BE2C (cell line): ENCODE measurements around the gene IFI27L1.

Experiments used
- DNase-seq: peaks from one replicate; pipeline ENCODE4 v3.0.0-alpha.2; 2020
- H3K27me3 ChIP-seq: fragments of 250-450 bp; sonication (Bioruptor Pico); 2 replicates; pipeline ENCODE4 v1.5.1; 2020; ENCODE audit warnings: mild to moderate bottlenecking
- H3K36me3 ChIP-seq: fragments of 250-450 bp; sonication (Bioruptor Pico); 2 replicates; pipeline ENCODE4 v1.5.1; 2020; ENCODE audit warnings: mild to moderate bottlenecking
- H3K4me1 ChIP-seq: fragments of 250-450 bp; sonication (Bioruptor Pico); 2 replicates; pipeline ENCODE4 v1.5.1; 2020
- H3K4me3 ChIP-seq: 2 replicates; pipeline ENCODE4 v1.5.1; 2011; ENCODE audit warnings: low read depth, low read length
- H3K9me3 ChIP-seq: fragments of 250-450 bp; sonication (Bioruptor Pico); 2 replicates; pipeline ENCODE4 v1.5.1; 2020
- CTCF ChIP-seq: IDR thresholded peaks from 2 replicates; pipeline ENCODE4 v1.5.1; 2012; ENCODE audit warnings: mild to moderate bottlenecking, low read depth, low read length

The IFI27L1 gene

DNA sequence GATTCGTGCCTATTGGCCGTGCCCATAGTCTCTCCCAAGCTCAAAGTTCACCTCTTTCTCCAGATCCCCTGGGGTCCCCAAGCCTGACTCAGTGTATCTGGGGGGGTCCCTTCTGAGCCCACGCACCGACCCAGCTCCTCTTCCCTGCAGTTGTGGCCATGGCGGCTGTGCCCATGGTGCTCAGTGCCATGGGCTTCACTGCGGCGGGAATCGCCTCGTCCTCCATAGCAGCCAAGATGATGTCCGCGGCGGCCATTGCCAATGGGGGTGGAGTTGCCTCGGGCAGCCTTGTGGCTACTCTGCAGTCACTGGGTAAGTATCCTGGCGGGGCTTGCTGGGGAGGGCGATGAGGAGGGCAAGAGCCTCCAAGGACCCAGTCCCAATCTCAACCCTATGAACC is 34.5 kb downstream of the IFI27L1 start:
- DNase-seq = no peak
- no peaks in the 10 kb centered on the region; the same call in none of the 2 replicates for H3K9me3 ChIP-seq
- H3K27me3 ChIP-seq = no peaks in the 10 kb centered on the region
- no peak for TF ChIP-seq CTCF
- no peak overlapping the region for H3K4me3 ChIP-seq
- no peaks in the 10 kb centered on the region for H3K36me3 ChIP-seq
- peaks cover 27% of the 10 kb centered on the region for H3K4me1 ChIP-seq

- Histone ChIP-seq H3K36me3 (no peaks in the 10 kb centered on the region), H3K4me1 (peaks cover 27% of the 10 kb centered on the region), H3K4me3 (no peak overlapping the region), H3K9me3 (no peaks in the 10 kb centered on the region; the same call in none of the 2 replicates), H3K27me3 (no peaks in the 10 kb centered on the region)
- no peak for DNase-seq
- TF ChIP-seq CTCF = no peak
These were observed 35.6 kb downstream of the IFI27L1 start for GRCh38 chr14:94116701-94117100.

GRCh38 chr14:94117856-94118255 is 36.7 kb downstream of the IFI27L1 start:
- no peak overlapping the region for H3K4me3 ChIP-seq
- no peak for TF ChIP-seq CTCF
- H3K4me1 ChIP-seq = peaks cover 24% of the 10 kb centered on the region
- H3K27me3 ChIP-seq = no peaks in the 10 kb centered on the region
- DNase-seq = no peak
- no peaks in the 10 kb centered on the region for H3K36me3 ChIP-seq
- H3K9me3 ChIP-seq = no peaks in the 10 kb centered on the region; the same call in none of the 2 replicates

DNA sequence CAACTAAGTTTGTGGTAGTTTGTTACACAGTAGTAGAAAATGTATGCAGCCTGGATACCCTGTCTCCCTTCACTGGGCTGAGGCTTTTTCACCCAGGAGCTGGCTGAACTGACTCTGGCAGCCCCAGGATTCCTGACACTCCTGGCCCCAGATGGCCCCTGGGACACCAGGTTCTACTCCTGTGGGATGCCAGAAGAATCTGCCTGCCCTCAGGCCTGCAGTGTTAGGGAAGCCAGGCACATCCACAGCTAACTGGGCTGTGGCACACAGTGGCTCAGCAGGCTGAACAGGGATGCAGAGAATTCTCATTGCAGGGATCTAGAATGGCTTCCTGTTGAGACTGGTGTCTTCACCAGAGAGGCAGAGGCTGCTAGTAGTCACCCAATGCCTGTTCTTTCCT is 38.0 kb downstream of the IFI27L1 start:
- TF ChIP-seq CTCF = no peak
- no peak for DNase-seq
- H3K9me3 ChIP-seq = no peaks in the 10 kb centered on the region; the same call in none of the 2 replicates
- no peaks in the 10 kb centered on the region for H3K36me3 ChIP-seq
- H3K4me1 ChIP-seq = peaks cover 17% of the 10 kb centered on the region
- no peak overlapping the region for H3K4me3 ChIP-seq
- no peaks in the 10 kb centered on the region for H3K27me3 ChIP-seq

DNA sequence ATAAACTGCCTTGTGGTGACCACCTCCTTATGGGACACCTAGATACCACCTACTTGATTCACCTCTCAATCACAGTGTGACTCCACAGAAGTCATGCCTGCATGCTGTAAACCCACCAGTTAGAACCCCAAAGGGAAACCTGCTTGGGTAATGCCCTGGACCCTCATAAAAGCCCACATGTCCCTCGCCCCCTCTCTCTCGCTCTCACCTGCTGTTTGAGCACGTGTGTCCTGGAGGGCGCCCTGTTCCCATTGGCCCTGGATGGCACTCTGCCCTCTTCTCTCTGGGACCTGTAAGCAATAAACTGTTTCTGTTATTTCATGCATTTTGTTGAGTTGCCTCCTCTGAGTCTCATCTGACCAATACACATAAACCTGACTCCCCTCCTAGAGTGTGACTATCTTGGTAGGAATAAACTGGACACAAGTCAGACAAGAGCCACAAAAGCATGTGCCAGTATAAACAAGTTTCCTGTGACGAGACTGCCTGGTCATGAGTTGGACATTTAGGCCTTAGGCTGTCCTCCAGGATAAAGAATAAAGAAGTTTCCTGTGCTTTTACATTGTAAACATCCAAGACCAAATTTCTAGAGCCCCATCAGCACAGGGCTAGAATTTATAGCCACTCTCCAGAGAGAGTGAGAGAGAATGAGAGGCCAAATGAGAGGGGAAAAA is 39.7 kb downstream of the IFI27L1 start:
- DNase-seq = no peak
- no peaks in the 10 kb centered on the region; the same call in none of the 2 replicates for H3K9me3 ChIP-seq
- H3K4me1 ChIP-seq = no peaks in the 10 kb centered on the region; the same call in 1 of the 2 replicates
- no peaks in the 10 kb centered on the region for H3K36me3 ChIP-seq
- H3K27me3 ChIP-seq = no peaks in the 10 kb centered on the region
- no peak overlapping the region for H3K4me3 ChIP-seq
- TF ChIP-seq CTCF = no peak

- no peak for TF ChIP-seq CTCF
- DNase-seq = no peak
- no peaks in the 10 kb centered on the region for H3K36me3 ChIP-seq
- H3K27me3 ChIP-seq = no peaks in the 10 kb centered on the region
- no peaks in the 10 kb centered on the region; the same call in 1 of the 2 replicates for H3K4me1 ChIP-seq
- H3K4me3 ChIP-seq = no peak overlapping the region
- no peaks in the 10 kb centered on the region; the same call in none of the 2 replicates for H3K9me3 ChIP-seq
These were observed 40.4 kb downstream of the IFI27L1 start for GRCh38 chr14:94121485-94121884.
